GM19395 (cell line): ENCODE measurements around the gene ANKRD66.
A peak's percentile ranks its signal among the peaks of the same experiment; 100 is the strongest.
"Not testable (repeated sequence)": the region's sequence is repeated elsewhere in the genome, so short reads cannot be mapped to it uniquely, and the experiment has no call there.

ENCODE experiments used
- ATAC-seq: cut with Tn5 transposase; IDR thresholded peaks from one replicate; pipeline ENCODE4 v1.9.1; 2021; ENCODE audit warnings: mild to moderate bottlenecking, moderate library complexity; ENCODE audit not compliant: unreplicated experiment

The ANKRD66 gene

DNA sequence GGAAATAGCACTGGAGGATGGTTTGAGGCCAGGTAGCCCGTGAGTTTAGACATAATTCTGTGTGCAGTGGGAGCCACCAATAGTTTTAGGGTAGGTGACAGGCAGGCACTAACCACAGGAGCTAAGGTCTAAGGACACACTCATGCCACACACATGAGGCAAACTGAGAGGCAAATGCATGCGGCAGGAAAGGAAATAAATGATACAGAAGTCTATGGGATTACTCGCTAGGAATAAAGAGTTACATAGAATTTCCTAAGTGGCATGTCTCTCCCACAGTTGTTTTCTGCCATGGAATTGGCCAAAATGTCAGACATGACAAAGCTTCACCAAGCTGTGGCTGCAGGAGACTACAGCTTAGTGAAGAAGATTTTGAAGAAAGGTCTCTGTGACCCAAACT lies 4.9 kb downstream of the ANKRD66 start:
- ATAC-seq = no peak

DNA sequence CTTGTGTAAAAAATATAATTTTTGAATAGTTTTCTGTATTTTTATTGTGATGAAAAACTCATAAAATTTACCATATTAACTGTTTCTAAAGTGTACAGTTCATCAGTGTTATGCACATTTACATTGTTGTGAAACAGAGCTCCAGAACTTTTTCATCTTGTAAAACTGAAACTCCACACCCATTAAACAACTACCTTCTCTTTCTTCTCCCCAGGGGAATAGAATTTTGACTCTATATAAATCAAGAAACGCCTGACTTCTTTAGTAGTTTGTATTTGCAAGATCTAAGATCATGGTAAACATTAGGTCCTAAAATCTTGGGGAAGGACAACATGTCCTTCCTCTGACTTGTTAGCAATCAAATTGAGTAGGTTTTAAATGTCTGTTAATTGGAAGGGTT lies 9.1 kb downstream of the ANKRD66 start:
- ATAC-seq = no peak

DNA sequence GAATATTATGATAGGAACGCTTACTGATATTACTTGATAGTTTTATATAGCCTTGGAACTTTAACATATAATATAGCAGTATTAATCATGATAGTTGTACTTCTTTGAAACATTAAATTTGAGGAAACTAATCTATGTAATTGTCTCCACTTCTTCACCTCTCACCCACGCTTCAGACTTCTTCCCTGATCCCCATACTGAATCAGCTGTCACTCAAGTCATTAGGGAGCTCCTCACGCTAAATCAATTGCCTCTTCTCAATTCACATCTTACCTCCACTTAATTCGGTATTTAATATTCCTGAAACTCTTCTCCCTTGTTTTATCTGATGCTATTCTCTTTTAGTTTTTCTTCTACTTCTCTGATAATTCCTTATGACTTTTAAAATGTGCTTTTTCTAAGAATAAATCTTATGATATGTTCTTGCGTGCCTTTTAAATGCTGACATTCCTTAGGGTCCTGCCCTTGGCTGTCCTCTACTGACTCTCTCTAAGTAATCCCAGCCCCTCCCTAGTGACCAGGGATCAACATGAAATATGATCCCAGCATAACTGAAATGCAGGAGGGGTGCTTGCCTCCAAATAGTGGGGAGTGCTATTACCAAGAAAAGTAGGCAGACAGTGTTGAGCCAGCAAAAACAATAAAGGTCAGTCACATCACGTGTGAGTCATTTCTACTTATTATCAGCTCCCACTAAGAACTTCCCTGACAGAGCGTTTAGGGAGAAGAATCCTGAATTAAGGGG lies 9.9 kb downstream of the ANKRD66 start:
- no peak for ATAC-seq

DNA sequence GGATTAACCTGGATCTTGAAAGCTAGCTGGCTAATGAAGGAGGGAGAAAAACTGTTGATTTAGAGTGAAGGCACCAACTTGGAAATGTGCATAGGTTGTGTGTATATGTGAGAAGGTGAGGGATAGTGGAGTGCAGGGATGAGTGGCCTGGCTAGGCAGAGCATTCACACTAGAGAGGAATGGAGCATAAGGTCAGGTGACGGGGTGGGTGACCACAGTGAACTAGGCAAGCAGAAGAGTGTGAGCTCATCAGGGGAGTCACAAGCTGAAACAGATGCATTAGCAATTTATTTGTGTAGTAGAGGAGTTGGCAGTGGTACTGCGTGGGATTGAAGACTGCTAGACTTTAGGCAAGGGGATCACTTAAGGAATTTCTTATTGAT lies 10.5 kb downstream of the ANKRD66 start:
- no peak for ATAC-seq

DNA sequence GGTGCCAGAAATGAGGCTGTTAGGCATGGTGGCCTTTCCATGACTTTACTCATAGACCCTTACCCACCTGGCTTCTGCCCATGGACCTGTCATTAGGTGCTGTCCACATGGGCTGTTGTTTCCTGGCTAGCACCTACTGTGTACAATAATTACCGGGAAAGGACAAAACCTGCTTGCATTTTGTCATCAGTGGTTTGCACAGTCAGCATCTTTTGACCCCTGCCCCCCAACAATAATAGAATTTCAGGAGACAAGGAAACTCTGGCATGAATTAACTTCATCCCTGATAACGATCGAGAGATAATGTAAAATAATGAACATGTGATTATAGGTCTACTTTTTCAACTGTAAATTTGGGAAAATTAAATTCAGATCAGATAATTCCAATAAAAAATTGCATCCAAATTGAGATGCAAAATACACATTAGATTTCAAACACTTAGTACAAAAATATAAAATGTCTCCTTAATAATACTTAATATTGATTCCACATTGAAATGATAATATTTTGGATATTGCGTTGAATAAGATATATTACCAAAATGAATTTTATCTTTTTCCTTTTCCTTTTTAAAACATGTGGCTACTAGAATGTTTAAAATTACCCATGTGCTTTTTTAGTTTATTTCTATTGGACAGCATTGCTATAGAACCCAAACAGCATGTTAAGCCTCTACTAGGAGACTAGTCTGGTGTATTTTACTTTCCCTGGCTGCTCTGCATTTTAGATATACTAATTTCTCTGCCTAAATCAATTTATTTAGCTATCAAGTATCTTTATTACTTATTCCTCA lies 12.4 kb downstream of the ANKRD66 start:
- no peak for ATAC-seq

DNA sequence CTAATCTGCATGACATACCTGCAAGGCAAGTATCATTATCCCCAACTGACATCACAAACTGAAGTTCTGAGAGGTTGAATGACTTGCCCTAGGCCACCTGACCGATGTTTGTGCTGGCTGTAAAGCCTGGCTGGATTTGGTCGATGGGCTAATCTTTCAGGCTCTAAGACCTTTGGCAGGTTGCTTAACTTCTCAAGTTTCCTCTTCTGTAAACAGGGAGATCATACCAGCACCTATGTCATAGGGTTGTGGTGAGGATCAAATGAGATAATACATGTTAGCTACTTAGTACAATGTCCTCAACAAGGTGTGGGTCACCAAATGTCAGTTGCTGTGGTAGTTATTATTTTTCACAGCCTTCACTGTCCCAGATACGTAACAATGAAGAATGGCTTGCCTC lies 14.2 kb downstream of the ANKRD66 start:
- ATAC-seq = no peak

DNA sequence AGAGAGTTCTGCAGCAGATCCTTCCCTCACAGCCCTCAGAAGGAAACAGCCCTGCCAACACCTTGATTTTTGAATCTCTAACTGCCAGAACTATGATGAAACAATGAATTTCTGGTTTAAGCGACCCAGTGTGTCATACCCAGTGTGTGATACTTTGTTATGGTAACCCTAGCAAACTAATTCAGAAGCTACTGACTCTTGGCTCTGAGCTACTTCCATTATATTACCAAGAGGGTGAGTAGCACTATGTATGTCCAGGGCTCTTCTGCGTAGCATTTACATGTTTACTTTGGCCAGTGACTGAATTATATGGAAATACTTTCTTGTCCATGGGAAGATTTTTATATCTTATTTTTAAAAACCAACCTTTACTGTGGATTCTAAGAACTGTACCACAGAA lies 16.7 kb downstream of the ANKRD66 start:
- no peak for ATAC-seq

DNA sequence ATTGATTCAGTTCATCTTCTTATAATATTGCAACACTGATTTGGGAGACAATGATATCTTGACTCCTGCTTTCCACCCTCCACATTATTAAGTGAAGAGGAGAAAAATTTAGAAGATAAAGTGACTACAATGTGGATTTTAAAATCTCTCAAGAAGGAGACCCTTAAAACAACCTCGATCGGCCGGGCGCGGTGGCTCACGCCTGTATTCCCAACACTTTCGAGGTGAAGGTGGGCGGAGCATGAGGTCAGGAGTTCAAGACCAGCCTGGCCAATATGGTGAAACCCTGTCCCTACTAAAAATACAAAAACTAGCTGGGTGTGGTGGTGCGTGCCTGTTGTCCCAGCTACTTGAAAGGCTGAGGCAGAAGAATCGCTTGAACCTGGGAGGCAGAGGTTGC lies 17.5 kb downstream of the ANKRD66 start:
- not testable (repeated sequence) for ATAC-seq

DNA sequence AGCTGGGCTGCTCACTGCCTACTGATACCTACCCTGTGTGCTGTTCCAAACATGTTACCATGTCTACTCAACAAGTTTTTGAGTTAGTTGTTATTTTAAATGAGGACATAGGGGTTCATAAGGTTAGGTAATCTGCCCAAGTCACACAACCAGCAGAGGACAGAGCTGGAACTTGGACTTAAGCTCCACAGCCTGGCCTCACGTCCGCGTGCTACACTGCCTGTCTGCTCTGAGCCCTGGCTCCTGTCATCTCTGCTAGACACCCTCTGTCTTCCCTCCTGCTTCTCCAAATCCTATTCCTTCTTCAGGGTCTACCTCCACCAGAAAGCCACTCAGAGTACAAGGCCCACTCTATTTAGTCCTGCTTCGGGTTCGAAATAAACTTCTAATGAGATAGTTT lies 18.2 kb downstream of the ANKRD66 start:
- no peak for ATAC-seq

DNA sequence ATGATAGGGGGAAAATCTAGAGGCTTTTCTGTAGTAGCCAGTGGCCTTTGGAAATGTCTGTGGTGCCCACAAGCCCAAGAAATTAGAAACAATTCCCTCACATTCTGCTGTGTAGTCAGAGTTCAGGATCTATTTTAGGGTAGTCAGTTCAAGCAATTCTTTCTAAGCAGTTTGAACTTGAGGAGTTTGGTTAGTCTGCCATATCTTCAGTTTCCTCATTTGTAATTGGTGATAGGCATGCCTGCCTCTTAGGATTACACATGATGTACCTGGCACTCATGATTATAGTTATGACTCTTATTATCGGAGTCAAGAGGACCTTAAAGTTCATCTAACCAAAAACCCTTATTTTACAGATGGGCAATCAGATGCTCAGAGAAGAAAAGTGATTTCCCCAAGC lies 25.3 kb downstream of the ANKRD66 start:
- ATAC-seq = no peak

DNA sequence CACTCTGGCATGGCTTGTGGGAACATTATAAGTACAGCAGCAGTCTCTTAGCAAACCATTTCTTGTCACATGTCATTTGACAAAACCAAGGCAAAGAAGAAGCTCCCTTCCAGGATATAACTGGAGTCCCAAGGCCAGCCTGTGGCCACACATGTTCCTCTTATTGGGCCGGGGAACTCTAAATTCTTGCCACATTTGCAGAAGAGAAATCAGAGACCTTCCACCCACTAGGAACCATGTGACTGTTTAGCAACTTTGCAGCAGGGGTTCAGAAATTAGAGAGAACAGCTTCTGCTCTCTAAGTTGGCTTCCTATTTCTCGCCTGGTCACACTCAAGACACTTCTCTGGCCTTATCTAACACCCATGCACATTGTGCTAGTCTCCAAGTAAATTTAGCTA lies 26.0 kb downstream of the ANKRD66 start:
- ATAC-seq = peak; percentile 65

DNA sequence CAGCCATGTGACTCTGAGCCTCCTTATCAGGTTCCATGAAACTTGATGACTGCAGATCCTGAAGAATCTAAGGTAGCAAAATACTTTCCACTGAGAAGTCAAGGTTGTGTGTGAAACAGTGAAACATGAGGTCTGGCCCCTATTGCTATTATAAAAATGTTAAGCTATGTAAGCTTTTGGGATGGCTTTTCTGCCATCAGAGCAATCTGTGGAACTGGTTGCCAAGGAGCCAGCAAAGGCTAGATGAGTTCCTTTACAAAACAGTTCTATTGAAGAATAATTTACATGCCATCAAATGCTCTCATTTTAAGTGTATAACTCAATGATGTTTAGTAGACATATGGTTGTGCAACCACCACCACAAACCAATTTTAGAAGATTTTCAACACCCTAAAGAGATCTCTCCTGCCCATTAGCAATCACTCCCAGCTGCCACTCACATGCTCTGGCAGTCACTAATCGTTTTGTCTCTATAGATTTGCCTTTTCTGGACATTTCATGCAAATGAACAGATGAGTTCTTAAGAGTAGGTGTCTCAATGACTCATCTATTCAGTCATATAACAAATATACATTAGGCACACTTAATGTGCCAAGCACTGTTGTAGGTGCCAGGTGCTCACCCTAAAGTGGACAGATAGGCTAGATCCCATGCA lies 26.6 kb downstream of the ANKRD66 start:
- ATAC-seq = peak; percentile 20

DNA sequence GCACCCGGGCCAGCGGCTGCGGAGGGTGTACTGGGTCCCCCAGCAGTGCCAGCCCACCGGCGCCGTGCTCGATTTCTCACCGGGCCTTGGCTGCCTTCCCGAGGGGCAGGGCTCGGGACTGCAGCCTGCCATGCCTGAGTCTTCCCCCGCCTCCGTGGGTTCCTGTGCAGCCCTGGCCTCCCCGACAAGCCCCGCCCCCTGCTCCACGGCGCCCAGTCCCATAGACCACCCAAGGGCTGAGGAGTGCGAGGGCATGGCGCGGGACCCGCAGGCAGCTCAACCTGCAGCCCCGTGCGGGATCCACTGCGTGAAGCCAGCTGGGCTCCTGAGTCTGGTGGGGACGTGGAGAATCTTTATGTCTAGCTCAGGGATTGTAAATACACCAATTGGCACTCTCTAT lies 28.0 kb downstream of the ANKRD66 start:
- not testable (repeated sequence) for ATAC-seq

DNA sequence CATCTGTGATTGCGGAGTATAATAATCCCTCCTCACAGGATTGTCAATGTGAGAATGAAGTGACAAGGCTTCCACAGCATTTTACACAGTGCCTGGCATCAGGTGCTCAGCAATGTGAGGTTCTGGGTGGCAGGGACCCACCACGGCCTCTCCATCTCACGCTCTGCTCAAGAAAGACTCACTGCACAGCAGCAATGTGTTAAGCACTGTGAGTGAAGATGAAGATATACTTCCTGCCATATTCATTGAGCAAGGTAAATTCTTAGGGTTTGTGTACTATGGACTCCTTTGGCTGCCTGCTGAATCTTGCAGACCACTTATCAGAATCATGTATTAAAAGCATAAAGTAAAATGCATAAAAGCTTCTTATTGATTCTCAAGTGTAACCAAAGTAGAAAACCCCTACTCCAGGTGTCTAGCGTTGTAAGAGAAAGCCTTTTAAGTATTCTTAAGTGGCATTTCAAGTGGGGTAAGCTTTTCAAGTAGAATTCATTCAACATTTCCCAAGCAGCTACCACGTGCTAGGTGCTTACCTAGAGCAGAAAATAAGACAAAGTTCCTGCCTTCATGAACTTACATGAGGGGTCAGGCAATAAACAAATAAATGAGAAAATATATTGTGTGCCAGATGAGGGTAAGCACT lies 29.5 kb downstream of the ANKRD66 start:
- no peak for ATAC-seq

DNA sequence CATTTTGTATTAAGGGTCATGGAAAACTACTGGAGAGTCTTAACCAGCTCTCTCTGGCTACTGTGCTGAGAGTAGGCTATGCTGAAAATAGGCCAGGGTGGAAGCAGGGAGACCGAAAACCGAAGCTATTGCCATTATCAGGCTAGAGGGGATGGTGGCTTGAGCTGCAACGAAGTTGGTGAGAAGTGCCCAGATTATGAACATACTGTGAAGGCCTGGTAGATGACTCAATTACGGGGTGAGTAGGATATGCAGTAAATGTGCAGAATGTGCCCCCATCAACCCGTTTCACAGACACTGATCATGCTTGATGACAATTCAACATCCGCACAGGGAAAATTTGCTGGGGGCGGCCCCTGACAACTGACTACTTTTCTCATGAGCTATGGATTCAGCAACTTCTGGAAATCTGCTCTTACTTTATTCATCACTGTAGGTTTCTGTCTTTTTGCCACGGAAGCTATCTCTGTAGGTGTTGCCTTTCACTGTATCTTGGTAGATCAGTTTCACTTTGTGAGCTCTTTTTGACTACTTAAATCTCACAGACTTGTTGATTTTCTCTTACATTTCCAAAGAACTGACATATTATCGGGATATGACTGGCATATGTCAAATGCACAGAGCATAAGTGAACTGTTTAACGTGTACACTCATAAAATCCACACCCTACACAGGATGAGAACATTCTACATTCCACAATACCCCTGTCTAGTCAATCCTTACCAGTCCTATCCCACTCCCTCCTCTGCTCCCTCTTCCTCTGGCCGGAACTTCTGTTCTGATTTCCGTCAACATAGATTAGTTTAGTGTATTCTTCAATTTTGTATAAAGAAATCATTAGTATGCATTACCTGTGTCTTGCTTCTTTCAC lies 31.0 kb downstream of the ANKRD66 start:
- ATAC-seq = no peak

DNA sequence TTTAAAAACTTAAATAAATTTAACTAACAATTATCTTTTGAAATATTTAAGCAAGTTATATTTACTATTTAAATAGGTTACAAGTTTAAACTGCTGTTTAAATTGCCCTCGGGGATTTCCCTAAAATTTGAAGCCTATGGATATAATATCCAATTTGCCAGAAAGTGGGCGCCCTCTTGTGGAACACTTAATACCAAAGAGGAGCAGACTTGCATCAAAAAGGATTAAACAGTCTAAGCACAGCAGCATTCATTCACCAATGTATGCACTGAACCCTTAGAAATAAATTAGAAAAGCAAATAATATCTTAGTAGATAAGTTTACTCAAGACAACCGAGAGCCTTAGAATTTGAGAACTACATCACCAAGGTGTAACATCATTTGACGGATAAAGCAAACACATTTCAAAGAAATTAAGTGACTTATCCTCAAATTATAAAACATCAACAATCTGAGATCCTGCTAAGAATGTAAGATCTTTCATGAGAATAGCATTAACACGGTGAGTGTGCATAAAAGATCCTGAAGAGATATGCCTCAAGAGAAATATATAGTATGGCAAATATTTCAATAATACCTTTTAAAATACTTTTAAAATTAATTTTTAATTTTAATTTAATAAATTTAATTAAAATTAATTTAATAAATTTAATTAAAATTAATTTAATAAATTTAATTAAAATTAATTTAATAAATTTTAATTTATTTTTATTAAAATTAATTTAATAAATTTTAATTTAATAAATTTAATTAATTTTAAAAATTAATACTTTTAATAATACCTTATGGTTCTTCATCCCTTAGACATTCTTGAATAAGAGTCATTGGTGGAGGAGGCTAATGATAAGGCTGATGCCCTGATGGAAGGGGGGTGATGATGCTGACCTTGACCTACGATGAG lies 35.0 kb downstream of the ANKRD66 start:
- no peak for ATAC-seq

DNA sequence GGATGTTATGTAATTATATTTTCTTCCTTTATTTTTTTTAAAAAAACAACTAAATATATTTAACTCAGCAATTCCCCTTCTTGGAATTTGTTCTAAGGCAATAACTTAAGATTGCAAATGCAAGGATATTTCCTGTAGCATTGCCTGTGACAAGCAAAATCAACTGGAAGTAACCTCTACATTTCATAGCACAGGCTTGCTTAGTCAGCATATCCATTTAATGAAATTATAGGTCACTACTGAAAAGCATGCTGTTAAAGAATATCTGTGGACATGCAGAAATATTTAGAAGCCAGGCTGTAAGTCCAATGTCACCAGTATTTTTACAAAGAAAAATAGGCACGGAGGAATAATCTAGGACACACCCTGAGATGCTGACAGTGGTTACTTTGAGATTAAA lies 37.8 kb downstream of the ANKRD66 start:
- no peak for ATAC-seq

DNA sequence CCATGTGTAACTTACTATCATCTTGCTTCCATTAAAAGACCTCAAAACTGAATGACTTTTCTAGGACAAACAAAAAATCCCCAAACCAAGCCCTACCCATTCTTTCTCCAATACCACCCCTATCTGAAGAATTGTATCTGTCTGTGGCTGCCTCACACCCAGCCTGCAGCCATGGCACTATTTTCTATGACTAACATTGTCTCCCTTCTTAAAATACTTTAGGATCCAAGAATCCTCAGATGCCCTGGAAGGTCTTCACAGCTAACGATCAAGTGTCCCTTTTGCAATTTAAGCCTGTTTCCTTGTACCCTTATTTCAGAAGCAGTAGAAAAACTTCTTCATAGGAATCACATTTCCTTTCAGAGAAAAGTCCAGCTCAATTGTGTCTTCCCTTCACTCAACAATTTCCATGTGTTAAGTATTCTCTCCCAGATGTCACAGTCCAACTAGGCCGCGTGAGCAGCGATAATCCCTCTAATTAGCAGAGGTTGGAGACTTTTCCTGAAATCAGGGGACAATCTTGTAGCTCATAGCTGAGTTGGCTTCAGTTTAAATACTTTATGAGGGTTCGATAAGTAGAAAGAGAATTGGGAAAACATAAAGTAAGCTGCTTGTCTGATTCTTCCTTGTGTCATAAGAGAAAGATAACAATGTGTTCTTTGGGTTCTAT lies 41.3 kb downstream of the ANKRD66 start:
- no peak for ATAC-seq

DNA sequence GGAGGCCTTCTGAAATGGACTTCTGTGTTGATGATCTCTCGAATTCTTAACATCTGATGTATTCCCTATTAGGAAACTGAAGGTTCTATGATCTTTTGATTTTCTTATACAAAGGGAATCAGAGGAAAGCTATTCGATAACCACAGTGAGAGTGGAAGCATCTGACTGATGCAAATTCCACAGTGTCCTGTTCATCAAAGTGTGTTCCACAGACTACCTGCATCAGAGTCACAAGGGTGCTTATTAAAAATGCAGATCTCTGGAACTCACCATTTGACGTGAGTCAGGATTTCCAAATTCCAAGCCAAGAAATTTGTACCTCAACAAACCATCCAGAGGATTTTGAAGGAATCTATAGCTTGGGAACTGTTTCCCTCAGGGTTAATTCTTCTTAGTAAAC lies 42.1 kb downstream of the ANKRD66 start:
- ATAC-seq = no peak
